HG03135 (cell line): ENCODE measurements around the gene ZNF883.

Source experiments
- ATAC-seq: cut with Tn5 transposase; IDR thresholded peaks from one replicate; pipeline ENCODE4 v1.9.1; 2021; ENCODE audit warnings: mild to moderate bottlenecking, moderate library complexity; ENCODE audit not compliant: unreplicated experiment

ZNF883 gene

GRCh38 chr9:112921549-112921948 is 90.4 kb downstream of the ZNF883 start:
- ATAC-seq = no peak

- ATAC-seq = no peak
Observed at GRCh38 chr9:112917987-112918362, 94.0 kb downstream of the ZNF883 start.

- no peak for ATAC-seq
Observed at GRCh38 chr9:112917047-112917986, 94.7 kb downstream of the ZNF883 start.

- ATAC-seq = no peak
Observed at GRCh38 chr9:112914524-112914923, 97.5 kb downstream of the ZNF883 start.

- ATAC-seq = no peak
Observed at GRCh38 chr9:112913326-112913725, 98.7 kb downstream of the ZNF883 start.

- no peak for ATAC-seq
Observed at GRCh38 chr9:112912636-112913035, 99.4 kb downstream of the ZNF883 start.

- ATAC-seq = no peak
Observed at GRCh38 chr9:112911736-112912135, 100.3 kb downstream of the ZNF883 start.
